A549 (cell line): ENCODE data around the gene INO80D. TPM values are rescaled to one million over a fixed set of nuclear protein-coding genes. Genes with fewer than 3 reads are reported as not detected.

ENCODE experiments used
- ATAC-seq, 2 experiments: fragments of 200-7000 bp in 1 of 2; fragments of >200 bp in 1 of 2; cut with Nextera tagmentation in 1 of 2; cut with Tn5 transposase in 1 of 2; 3 replicates each; pipeline versions ENCODE4 v1.8.0 to v1.9.1; 2018 to 2020; ENCODE audit warnings: mild to moderate bottlenecking in 1 of 2, moderate library complexity in 1 of 2
- CTCF ChIA-PET: fragments of 300-600 bp; sonication (Branson Sonifier 250); formaldehyde crosslinking; extraction: SDS; loops from one replicate; lab custom pipeline; 2021; ENCODE audit warnings: antibody characterized with exemption, inconsistent platforms; lab: Yijun Ruan, JAX
- POLR2A ChIA-PET: fragments of 350-600 bp; formaldehyde crosslinking; extraction: SDS; loops from one replicate; lab custom pipeline; 2021; ENCODE audit warnings: antibody characterized with exemption, inconsistent platforms; lab: Yijun Ruan, JAX
- DNase-seq, 2 experiments: peaks; one replicate each; pipeline versions ENCODE4 v3.0.0 to v3.0.0-alpha.2; 2011 to 2016; ENCODE audit warnings: low read depth in 1 of 2, low spot score in 1 of 2
- FAIRE-seq: peaks from 2 replicates; lab custom pipeline; 2011; peaks lifted over from hg19 to GRCh38; lab: Jason Lieb, UNC
- H3K27ac ChIP-seq, 2 experiments: fragments of >200 bp; sonication (Bioruptor Twin); formaldehyde crosslinking; 3 replicates each; pipeline ENCODE4 v1.5.1; 2016 to 2017
- H3K4me1 ChIP-seq: fragments of >200 bp; sonication (Bioruptor Twin); formaldehyde crosslinking; 3 replicates; pipeline ENCODE4 v1.6.1; 2016
- H3K4me2 ChIP-seq: fragments of >200 bp; sonication (Bioruptor Twin); formaldehyde crosslinking; 3 replicates; pipeline ENCODE4 v1.6.1; 2016
- H3K4me3 ChIP-seq: fragments of >200 bp; sonication (Bioruptor Twin); formaldehyde crosslinking; 3 replicates; pipeline ENCODE4 v1.5.1; 2016
- H3K9me3 ChIP-seq: fragments of >200 bp; sonication (Bioruptor Twin); formaldehyde crosslinking; 3 replicates; pipeline ENCODE4 v1.6.1; 2016
- CBX8 ChIP-seq: fragments of 200-600 bp; sonication (generic); IDR thresholded peaks from 2 replicates; pipeline ENCODE4 v1.6.1; 2016
- ESRRA ChIP-seq: fragments of 150-350 bp; IDR thresholded peaks from 2 replicates; pipeline ENCODE4 v1.6.1; 2014; ENCODE audit warnings: mild to moderate bottlenecking, low read length, borderline replicate concordance
- FOSB ChIP-seq: fragments of 250-450 bp; sonication (Bioruptor Pico); IDR thresholded peaks from 2 replicates; pipeline ENCODE4 v1.5.0; 2020; ENCODE audit warnings: mild to moderate bottlenecking, moderate library complexity
- FOSL2 ChIP-seq, 2 experiments: fragments of 450-650 bp in 1 of 2; fragments of >200 bp in 1 of 2; sonication (Bioruptor Twin) in 1 of 2; formaldehyde crosslinking; IDR thresholded peaks; 2 replicates each; pipeline versions ENCODE4 v1.5.0 to v1.6.1; 2016 to 2020; ENCODE audit warnings: mild to moderate bottlenecking in 1 of 2, moderate library complexity in 1 of 2
- HEYL ChIP-seq: fragments of 250-450 bp; sonication (Bioruptor Pico); IDR thresholded peaks from 2 replicates; pipeline ENCODE4 v1.8.0; 2021; ENCODE audit warnings: mild to moderate bottlenecking, moderate library complexity
- HOXA7 ChIP-seq: fragments of 250-450 bp; sonication (Bioruptor Pico); IDR thresholded peaks from 2 replicates; pipeline ENCODE4 v1.5.0; 2020; ENCODE audit warnings: mild to moderate bottlenecking, moderate library complexity
- HOXB13 ChIP-seq: fragments of 250-450 bp; sonication (Bioruptor Pico); IDR thresholded peaks from 2 replicates; pipeline ENCODE4 v1.5.0; 2020; ENCODE audit warnings: low read depth, mild to moderate bottlenecking, moderate library complexity
- JUNB ChIP-seq: fragments of >200 bp; sonication (Bioruptor Twin); formaldehyde crosslinking; IDR thresholded peaks from 2 replicates; pipeline ENCODE4 v1.6.1; 2016
- KDM5A ChIP-seq: fragments of 200-600 bp; sonication (generic); IDR thresholded peaks from 2 replicates; pipeline ENCODE4 v1.6.1; 2016; ENCODE audit warnings: antibody characterized with exemption, mild to moderate bottlenecking
- MAFK ChIP-seq: fragments of 450-650 bp; IDR thresholded peaks from 2 replicates; pipeline ENCODE4 v1.6.1; 2014; ENCODE audit not compliant: partially characterized antibody
- MYC ChIP-seq: IDR thresholded peaks from 2 replicates; pipeline ENCODE4 v1.6.1; 2012; ENCODE audit warnings: mild to moderate bottlenecking, inconsistent platforms, low read length, improper control_type of control experiment, borderline replicate concordance
- NPAS2 ChIP-seq: fragments of 250-450 bp; sonication (Bioruptor Pico); IDR thresholded peaks from 2 replicates; pipeline ENCODE4 v1.8.0; 2022; ENCODE audit warnings: mild to moderate bottlenecking, moderate library complexity, borderline replicate concordance
- POLR2A ChIP-seq: IDR thresholded peaks from 2 replicates; pipeline ENCODE4 v1.6.1; 2012; ENCODE audit warnings: mild to moderate bottlenecking, low read length
- RAD21 ChIP-seq, 2 experiments: fragments of >200 bp in 1 of 2; sonication (Bioruptor Twin) in 1 of 2; formaldehyde crosslinking in 1 of 2; IDR thresholded peaks in 1 of 2; conservative IDR thresholded peaks in 1 of 2; 2 replicates in 1 of 2; 3 replicates in 1 of 2; pipeline ENCODE4 v1.6.1; 2012 to 2018; ENCODE audit warnings: inconsistent platforms in 1 of 2
- RCOR1 ChIP-seq: fragments of 150-350 bp; IDR thresholded peaks from 2 replicates; pipeline ENCODE4 v1.6.1; 2014; ENCODE audit warnings: antibody characterized with exemption, low read length, low read depth
- RFX5 ChIP-seq: fragments of 450-650 bp; IDR thresholded peaks from 2 replicates; pipeline ENCODE4 v1.7.1; 2014; ENCODE audit warnings: antibody characterized with exemption, mild to moderate bottlenecking, moderate library complexity
- SMC3 ChIP-seq: fragments of >200 bp; sonication (Bioruptor Twin); formaldehyde crosslinking; IDR thresholded peaks from 3 replicates; pipeline ENCODE4 v1.6.1; 2018; ENCODE audit warnings: inconsistent platforms
- ZNF302 ChIP-seq: fragments of 250-450 bp; sonication (Bioruptor Pico); IDR thresholded peaks from 2 replicates; pipeline ENCODE4 v1.9.0; 2021; ENCODE audit warnings: inconsistent platforms, mild to moderate bottlenecking, moderate library complexity
- WGBS: methylation state at CpG from one replicate; pipeline ENCODE4 v1.1.6; 2017; ENCODE audit errors: missing lambda C conversion rate; 5-methylcytosine and 5-hydroxymethylcytosine counted together
- polyA plus RNA-seq, 4 experiments: library from polyadenylated mRNA; depleted of rRNA in 3 of 4; stranded (reverse); fragments of >200 nt; fragmentation: RNase III in 1 of 4; extraction: RNeasy Plus Mini Kit Qiagen cat#74134 plus additional on column Dnase treatment in 1 of 4; gene quantifications; 2 replicates in 3 of 4; 3 replicates in 1 of 4; pipeline ENCODE4 v1.2.3, GENCODE V29; 2011 to 2017
- TF ChIP-seq, protein P1 (sequence below): fragments of >200 bp; sonication (Bioruptor Twin); formaldehyde crosslinking; IDR thresholded peaks from 3 replicates; pipeline ENCODE4 v1.5.1; 2016

Gene INO80D
- polyA plus RNA-seq, 2 of the 4 experiments (the other 2 are of a cell fraction): 1.4 to 5.0 TPM

DNA sequence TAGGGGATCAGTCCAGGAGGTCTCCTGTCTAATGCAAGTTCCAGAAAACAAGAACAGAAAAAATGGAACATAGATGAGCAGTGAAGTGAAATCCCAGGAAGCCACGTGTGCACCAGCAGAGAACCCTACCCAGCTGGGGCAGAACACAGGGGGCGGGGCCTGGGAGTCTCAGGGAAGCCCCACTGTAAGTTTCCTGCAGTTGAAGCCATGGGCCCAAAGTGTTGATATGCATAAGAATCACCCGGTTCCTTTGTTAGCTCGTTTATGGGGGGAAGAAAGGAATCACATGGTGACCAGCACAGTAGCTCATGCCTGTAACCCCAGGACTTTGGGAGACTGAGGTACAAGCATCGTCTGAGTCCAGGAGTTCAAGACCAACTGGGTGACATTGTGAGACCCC is 131.3 kb downstream of the INO80D start:
- FAIRE-seq: no peak
- ChIA-PET CTCF (interaction anchor here (0.7 kb wide), 1 partner anchor 15 kb away, joined by 3 read pairs; no protein-coding TSS in a partner anchor), POLR2A (no interaction called here)
- 57% methylated on average over 5 of the region's 5 CpGs for whole genome bisulfite sequencing
- no peak overlapping the region for H3K27ac ChIP-seq
- H3K4me2 ChIP-seq: no peak overlapping the region
- DNase-seq: no peak
- no peak; a peak in 1 of 6 replicates for ATAC-seq
- H3K4me1 ChIP-seq: no peaks in the 10 kb centered on the region
- no peaks in the 10 kb centered on the region for H3K9me3 ChIP-seq
- TF ChIP-seq KDM5A (no peak), HEYL (CRISPR knock-in tag) (no peak), ZNF302 (CRISPR knock-in tag) (no peak), CBX8 (no peak), FOSL2 (IDR thresholded peaks at IDR 0.05) (no peak), FOSL2 (CRISPR knock-in tag; IDR thresholded peaks at IDR 0.05) (no peak), RAD21 (conservative IDR thresholded peaks at IDR 0.05 in 1 of 2, IDR thresholded peaks at IDR 0.05 in 1 of 2) (no peak)
- TF ChIP-seq, all 56 proteins: peak for 0
- no peak overlapping the region for H3K4me3 ChIP-seq

DNA sequence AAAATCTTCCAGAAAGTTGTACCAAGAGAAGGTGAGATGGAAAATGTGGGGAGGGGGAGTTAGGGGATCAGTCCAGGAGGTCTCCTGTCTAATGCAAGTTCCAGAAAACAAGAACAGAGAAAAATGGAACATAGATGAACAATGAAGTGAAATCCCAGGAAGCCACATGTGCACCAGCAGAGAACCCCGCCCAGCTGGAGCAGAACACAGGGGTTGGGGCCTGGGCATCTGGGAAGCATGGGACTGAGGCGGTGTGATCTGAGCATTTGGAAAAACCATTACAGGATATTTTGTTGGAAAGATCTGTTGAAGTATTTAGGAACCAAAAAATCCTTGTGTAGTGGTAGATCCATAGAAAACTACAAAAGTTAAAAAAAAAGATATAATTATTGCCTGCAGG is 133.7 kb downstream of the INO80D start:
- WGBS: 74% methylated on average over 2 of the region's 2 CpGs
- TF ChIP-seq JUNB (no peak), HOXA7 (CRISPR knock-in tag) (no peak)
- no peak overlapping the region for H3K27ac ChIP-seq
- DNase-seq (no peak), ATAC-seq (no peak), FAIRE-seq (no peak)
- H3K4me3 ChIP-seq: no peak overlapping the region
- H3K4me2 ChIP-seq: no peak overlapping the region
- ChIA-PET POLR2A (no interaction called here), CTCF (interaction anchor here (0.6 kb wide), 1 partner anchor 12 kb away, joined by 3 read pairs; no protein-coding TSS in a partner anchor)
- peaks cover 3% of the 10 kb centered on the region; the same call in 1 of the 3 replicates for H3K4me1 ChIP-seq
- no peaks in the 10 kb centered on the region for H3K9me3 ChIP-seq

DNA sequence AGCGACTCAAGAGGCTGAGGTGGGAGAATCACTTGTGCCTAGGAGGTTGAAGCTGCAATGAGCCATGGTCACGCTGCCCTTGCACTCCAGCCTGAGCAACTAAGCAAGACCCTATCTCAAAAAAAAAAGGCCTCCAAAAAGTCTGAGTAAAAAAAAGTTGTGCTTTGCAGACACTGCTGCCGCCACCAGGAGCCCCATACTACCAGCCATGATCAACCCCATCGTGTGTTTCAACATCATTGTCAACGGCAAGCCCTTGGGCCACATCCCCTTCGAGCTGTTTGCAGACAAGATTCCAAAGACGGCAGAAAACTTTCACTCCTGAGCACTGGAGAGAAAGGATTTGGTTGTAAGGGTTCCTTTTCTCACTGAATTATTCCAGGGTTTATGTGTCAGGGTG is 137.1 kb downstream of the INO80D start:
- ChIA-PET POLR2A (no interaction called here), CTCF (interaction anchor here (0.5 to 3.1 kb wide), 29 partner anchors 10 to 1805 kb away, joined by 3 to 44 read pairs (median 5); no protein-coding TSS in a partner anchor)
- Histone ChIP-seq H3K4me3 (no peak overlapping the region), H3K4me2 (no peak overlapping the region), H3K9me3 (no peaks in the 10 kb centered on the region), H3K27ac (no peak overlapping the region)
- WGBS: 38% methylated on average over 7 of the region's 7 CpGs
- ATAC-seq: peak in 1 of 2 experiments; percentile 37; a peak in 2 of 6 replicates
- no peak for FAIRE-seq
- TF ChIP-seq MYC: no peak
- TF ChIP-seq POLR2A: no peak
- no peak for TF ChIP-seq KDM5A
- TF ChIP-seq, all 56 proteins: peak for 0
- peaks cover 17% of the 10 kb centered on the region for H3K4me1 ChIP-seq
- peak in 1 of 2 experiments; percentile 20 for DNase-seq

DNA sequence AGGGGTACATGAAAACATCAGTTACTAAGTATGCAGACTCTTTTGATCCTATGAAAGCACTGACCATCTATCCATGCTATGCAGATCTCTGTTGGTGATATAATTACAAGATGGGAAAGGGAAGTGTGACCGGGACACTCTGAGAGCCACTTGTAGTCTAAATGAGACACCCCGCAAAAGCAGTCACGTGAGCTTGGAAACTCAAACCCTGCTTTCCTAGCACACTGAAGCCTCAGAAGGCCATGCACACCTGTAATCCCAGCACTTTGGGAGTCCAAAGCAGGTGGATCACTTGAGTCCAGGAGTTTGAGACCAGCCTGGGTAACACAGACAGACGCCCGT is 137.5 kb downstream of the INO80D start:
- ATAC-seq: peak in 1 of 2 experiments; percentile 7; a peak in 2 of 6 replicates
- CTCF ChIA-PET: interaction anchor here (0.5 to 3.1 kb wide), 32 partner anchors 10 to 1804 kb away, joined by 3 to 44 read pairs (median 4); no protein-coding TSS in a partner anchor
- no peak for FAIRE-seq

GRCh38 chr2:205947621-205948495 is 138.1 kb downstream of the INO80D start:
- POLR2A ChIA-PET: interaction anchor here (0.5 to 1.3 kb wide), 2 partner anchors 215 to 266 kb away, joined by 3 read pairs; partner anchors contain the start of gene NRP2
- ATAC-seq (peak; percentile 73 to 89), FAIRE-seq (no peak), DNase-seq (peak; percentile 54 to 60)
- Histone ChIP-seq H3K4me2 (peak overlapping the region; percentile 64), H3K9me3 (no peaks in the 10 kb centered on the region), H3K4me3 (no peak overlapping the region), H3K4me1 (peaks cover 17% of the 10 kb centered on the region)
- WGBS: 29% methylated on average over 15 of the region's 15 CpGs
- TF ChIP-seq, protein P1, sequence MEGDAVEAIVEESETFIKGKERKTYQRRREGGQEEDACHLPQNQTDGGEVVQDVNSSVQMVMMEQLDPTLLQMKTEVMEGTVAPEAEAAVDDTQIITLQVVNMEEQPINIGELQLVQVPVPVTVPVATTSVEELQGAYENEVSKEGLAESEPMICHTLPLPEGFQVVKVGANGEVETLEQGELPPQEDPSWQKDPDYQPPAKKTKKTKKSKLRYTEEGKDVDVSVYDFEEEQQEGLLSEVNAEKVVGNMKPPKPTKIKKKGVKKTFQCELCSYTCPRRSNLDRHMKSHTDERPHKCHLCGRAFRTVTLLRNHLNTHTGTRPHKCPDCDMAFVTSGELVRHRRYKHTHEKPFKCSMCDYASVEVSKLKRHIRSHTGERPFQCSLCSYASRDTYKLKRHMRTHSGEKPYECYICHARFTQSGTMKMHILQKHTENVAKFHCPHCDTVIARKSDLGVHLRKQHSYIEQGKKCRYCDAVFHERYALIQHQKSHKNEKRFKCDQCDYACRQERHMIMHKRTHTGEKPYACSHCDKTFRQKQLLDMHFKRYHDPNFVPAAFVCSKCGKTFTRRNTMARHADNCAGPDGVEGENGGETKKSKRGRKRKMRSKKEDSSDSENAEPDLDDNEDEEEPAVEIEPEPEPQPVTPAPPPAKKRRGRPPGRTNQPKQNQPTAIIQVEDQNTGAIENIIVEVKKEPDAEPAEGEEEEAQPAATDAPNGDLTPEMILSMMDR: peak; percentile 90
- TF ChIP-seq SMC3 (peak; percentile 84), ESRRA (no peak), RAD21 (conservative IDR thresholded peaks at IDR 0.05 in 1 of 2, IDR thresholded peaks at IDR 0.05 in 1 of 2) (peak; percentile 84 to 85)
- TF ChIP-seq, all 56 proteins: peak for 3
- CTCF ChIA-PET: interaction anchor here (0.5 to 3.1 kb wide), 37 partner anchors 10 to 1804 kb away, joined by 3 to 44 read pairs (median 4); no protein-coding TSS in a partner anchor
- H3K27ac ChIP-seq: no peak overlapping the region

More for the DNA sequence above, 137.5 kb downstream of the INO80D start:
- Histone ChIP-seq H3K27ac (no peak overlapping the region), H3K4me3 (no peak overlapping the region), H3K4me2 (peak overlapping the region; percentile 64), H3K9me3 (no peaks in the 10 kb centered on the region), H3K4me1 (peaks cover 17% of the 10 kb centered on the region)
- DNase-seq: no peak
- POLR2A ChIA-PET: interaction anchor here (1.3 kb wide), 1 partner anchor 266 kb away, joined by 3 read pairs; the partner anchor contains the start of gene NRP2
- no peak for TF ChIP-seq MAFK
- TF ChIP-seq RCOR1: no peak
- no peak for TF ChIP-seq NPAS2 (CRISPR knock-in tag)
- no peak for TF ChIP-seq CBX8
- TF ChIP-seq ZNF302 (CRISPR knock-in tag): no peak
- no peak for TF ChIP-seq HOXB13
- no peak for TF ChIP-seq FOSB
- no peak for TF ChIP-seq RFX5
- WGBS: 87% methylated on average over 5 of the region's 5 CpGs
